ENCODE measurements around the gene MRPL53. TPM values are rescaled to one million over a fixed set of nuclear protein-coding genes. Genes with fewer than 3 reads are reported as not detected.
"Not testable (repeated sequence)": the region's sequence is repeated elsewhere in the genome, so short reads cannot be mapped to it uniquely, and the experiment has no call there.

Gene MRPL53
- total RNA-seq, 2 experiments from 2014 or later, result 105 to 111 TPM

GRCh38 chr2:74472945-74473258, 422 bp upstream of the MRPL53 start:
- peaks cover 29% of the 10 kb centered on the region for H3K36me3 Mint-ChIP-seq
- peak overlapping the region; percentile 97 for H3K27ac Mint-ChIP-seq
- no peak for DNase-seq
- no peaks in the 10 kb centered on the region for H3K9me3 Mint-ChIP-seq
- H3K27me3 Mint-ChIP-seq, result no peaks in the 10 kb centered on the region
- H3K4me3 Mint-ChIP-seq, result peak overlapping the region; percentile 98
- peaks cover 6% of the 10 kb centered on the region for H3K4me1 Mint-ChIP-seq

- Mint-ChIP-seq H3K9me3 (no peaks in the 10 kb centered on the region), H3K4me1 (peaks cover 9% of the 10 kb centered on the region), H3K27me3 (no peaks in the 10 kb centered on the region), H3K4me3 (peak overlapping the region; percentile 98), H3K36me3 (peaks cover 26% of the 10 kb centered on the region), H3K27ac (peak overlapping the region; percentile 97)
- DNase-seq, result no peak
Measured at GRCh38 chr2:74471332-74472065, 981 bp downstream of the MRPL53 start.

- not testable (repeated sequence) for DNase-seq
- H3K27ac Mint-ChIP-seq, result peak overlapping the region; percentile 55
Measured at GRCh38 chr2:74470742-74471141, 1.7 kb downstream of the MRPL53 start.

DNA sequence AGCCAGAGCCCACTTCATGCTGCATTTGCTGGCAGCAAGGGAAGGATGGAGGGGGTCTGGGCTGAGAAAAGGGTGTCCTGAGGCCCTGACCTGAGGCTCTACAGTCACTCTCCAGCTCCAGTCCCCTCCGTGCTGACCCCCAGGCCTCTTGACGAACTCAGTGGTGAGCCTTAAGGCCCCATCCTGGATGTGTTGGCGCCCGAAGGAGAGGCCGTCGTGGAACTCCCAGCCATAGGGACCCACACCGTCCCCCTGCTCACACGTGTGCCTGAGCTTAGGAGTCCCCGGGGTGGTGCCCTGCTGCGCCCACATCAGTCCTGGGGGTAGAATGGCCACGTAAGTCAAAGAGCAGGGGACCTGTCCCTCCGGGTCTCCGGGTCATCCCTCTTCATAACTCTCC, 8.1 kb downstream of the MRPL53 start:
- H3K27ac Mint-ChIP-seq, result peak overlapping the region; percentile 84
- no peaks in the 10 kb centered on the region for H3K27me3 Mint-ChIP-seq
- H3K9me3 Mint-ChIP-seq, result no peaks in the 10 kb centered on the region
- DNase-seq, result no peak
- peaks cover 4% of the 10 kb centered on the region for H3K36me3 Mint-ChIP-seq
- H3K4me3 Mint-ChIP-seq, result peak overlapping the region; percentile 98
- peaks cover 19% of the 10 kb centered on the region for H3K4me1 Mint-ChIP-seq

More at GRCh38 chr2:74470742-74471141, 1.7 kb downstream of the MRPL53 start:
- H3K9me3 Mint-ChIP-seq, H3K27me3 Mint-ChIP-seq, H3K4me1 Mint-ChIP-seq: not testable (repeated sequence)
- H3K4me3 Mint-ChIP-seq, result peak overlapping the region; percentile 44
- peaks cover 26% of the 10 kb centered on the region for H3K36me3 Mint-ChIP-seq

DNA sequence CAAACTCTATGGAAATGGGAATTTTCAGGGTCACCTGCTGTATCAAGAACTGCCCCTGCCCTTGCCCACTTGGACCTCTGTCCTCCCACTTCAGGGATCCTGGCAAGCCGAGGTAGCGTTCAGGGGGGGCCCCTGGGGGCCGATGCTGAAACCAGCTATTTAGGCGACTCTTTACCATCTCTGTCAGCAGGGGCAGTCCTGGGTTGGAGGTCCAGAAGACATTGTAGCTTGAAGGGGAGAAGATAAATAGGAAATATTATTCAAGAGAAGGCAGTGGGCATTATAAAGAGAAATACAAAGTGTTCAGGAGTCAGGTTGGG, 9.7 kb downstream of the MRPL53 start:
- Mint-ChIP-seq H3K27ac (no peak overlapping the region), H3K36me3 (peaks cover 4% of the 10 kb centered on the region), H3K27me3 (peaks cover 5% of the 10 kb centered on the region), H3K4me3 (no peak overlapping the region), H3K4me1 (peaks cover 30% of the 10 kb centered on the region), H3K9me3 (no peaks in the 10 kb centered on the region)
- no peak for DNase-seq

DNA sequence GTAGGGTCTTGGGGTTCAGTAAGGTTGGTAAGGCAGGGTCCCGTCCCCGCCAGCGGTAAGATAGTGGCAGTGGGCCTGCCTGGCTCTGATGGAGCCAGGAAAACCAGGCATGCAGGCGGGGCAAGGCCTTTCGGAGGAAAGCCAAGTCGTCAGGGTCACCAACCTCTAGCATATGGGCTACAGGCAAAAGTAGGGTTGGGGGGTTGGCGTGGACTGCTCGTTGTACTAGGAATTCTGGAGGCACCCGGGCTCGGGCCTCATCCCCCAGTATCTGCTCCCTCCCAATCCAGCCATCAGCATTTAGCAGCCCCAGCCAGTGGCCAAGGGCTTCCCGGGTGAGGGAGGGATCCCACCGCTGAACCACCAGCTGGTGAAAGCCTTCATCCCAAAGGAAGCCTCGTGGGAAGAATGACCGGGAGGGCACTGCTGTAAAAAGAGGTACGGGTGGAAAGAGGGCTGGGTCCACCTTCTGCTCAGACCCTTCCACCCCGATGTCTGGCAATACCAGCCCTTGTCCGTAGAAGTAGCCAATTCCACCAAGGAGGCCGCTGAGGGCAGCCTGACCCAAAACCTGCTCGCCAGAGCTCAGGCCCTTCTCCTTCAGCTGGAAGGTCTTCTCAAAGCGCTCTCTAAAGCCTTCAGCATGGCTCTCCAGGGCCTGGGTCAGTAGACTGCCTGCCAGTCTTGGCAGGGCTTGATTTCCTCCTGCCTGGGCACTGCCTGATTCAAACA, 10.3 kb downstream of the MRPL53 start:
- no peak overlapping the region for H3K4me3 Mint-ChIP-seq
- DNase-seq, result no peak
- peaks cover 30% of the 10 kb centered on the region for H3K4me1 Mint-ChIP-seq
- no peak overlapping the region for H3K27ac Mint-ChIP-seq
- H3K27me3 Mint-ChIP-seq, result peaks cover 5% of the 10 kb centered on the region
- H3K9me3 Mint-ChIP-seq, result no peaks in the 10 kb centered on the region
- H3K36me3 Mint-ChIP-seq, result peaks cover 6% of the 10 kb centered on the region

- H3K4me1 Mint-ChIP-seq, result peaks cover 35% of the 10 kb centered on the region
- peaks cover 8% of the 10 kb centered on the region for H3K36me3 Mint-ChIP-seq
- no peak overlapping the region for H3K4me3 Mint-ChIP-seq
- peaks cover 5% of the 10 kb centered on the region for H3K27me3 Mint-ChIP-seq
- H3K9me3 Mint-ChIP-seq, result no peaks in the 10 kb centered on the region
- H3K27ac Mint-ChIP-seq, result no peak overlapping the region
- no peak for DNase-seq
Measured at GRCh38 chr2:74461187-74462053, 11.1 kb downstream of the MRPL53 start.

- peaks cover 14% of the 10 kb centered on the region for H3K36me3 Mint-ChIP-seq
- not testable (repeated sequence) for H3K27me3 Mint-ChIP-seq, H3K9me3 Mint-ChIP-seq, DNase-seq
- H3K4me3 Mint-ChIP-seq, result peak overlapping the region; percentile 98
- peaks cover 47% of the 10 kb centered on the region for H3K4me1 Mint-ChIP-seq
- peak overlapping the region; percentile 34 for H3K27ac Mint-ChIP-seq
Measured at GRCh38 chr2:74460187-74460586, 12.3 kb downstream of the MRPL53 start.

- peaks cover 48% of the 10 kb centered on the region for H3K4me1 Mint-ChIP-seq
Measured at GRCh38 chr2:74459503-74460118, 12.9 kb downstream of the MRPL53 start.

DNA sequence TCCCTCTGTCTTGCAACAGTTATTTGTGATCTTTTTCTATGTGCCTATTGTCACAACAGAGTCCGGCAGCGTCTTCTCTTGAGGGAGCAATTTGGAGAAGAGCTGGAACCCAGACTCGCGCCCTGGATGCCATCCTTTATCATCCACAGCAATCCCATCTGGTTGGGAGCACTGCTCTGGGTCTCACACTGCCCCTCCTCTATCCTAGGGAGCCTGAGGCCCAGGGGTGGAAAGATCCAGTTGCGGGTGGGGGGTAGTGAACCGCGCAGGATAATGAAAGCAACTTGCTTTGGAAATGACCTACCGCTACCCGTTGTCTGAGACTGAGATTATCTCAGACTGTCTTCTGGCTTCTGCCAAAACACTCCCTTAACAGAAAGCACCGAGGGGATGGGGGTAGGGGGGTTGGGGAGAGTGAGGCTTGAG, 13.5 kb downstream of the MRPL53 start:
- Mint-ChIP-seq H3K27me3 (peaks cover 5% of the 10 kb centered on the region), H3K27ac (peak overlapping the region; percentile 99), H3K36me3 (peaks cover 15% of the 10 kb centered on the region), H3K4me3 (peak overlapping the region; percentile 98), H3K9me3 (no peaks in the 10 kb centered on the region), H3K4me1 (peaks cover 49% of the 10 kb centered on the region)
- no peak for DNase-seq

More at GRCh38 chr2:74459503-74460118, 12.9 kb downstream of the MRPL53 start:
- H3K27me3 Mint-ChIP-seq, H3K27ac Mint-ChIP-seq, H3K9me3 Mint-ChIP-seq, DNase-seq: not testable (repeated sequence)
- Mint-ChIP-seq H3K4me3 (peak overlapping the region; percentile 98), H3K36me3 (peaks cover 17% of the 10 kb centered on the region)

GRCh38 chr2:74458132-74458937, 14.1 kb downstream of the MRPL53 start, which contains the start of gene WBP1:
Gene WBP1, plus strand, starts transcription at chr2:74458438. Its CDS starts 165 bp downstream, at chr2:74458603.
- peak; percentile 99 for DNase-seq
- Mint-ChIP-seq H3K4me1 (peaks cover 46% of the 10 kb centered on the region), H3K4me3 (peak within 1 kb of the TSS; percentile 98), H3K27ac (peak within 1 kb of the TSS; percentile 99), H3K27me3 (peaks cover 5% of the 10 kb centered on the region), H3K9me3 (no peaks in the 10 kb centered on the region), H3K36me3 (peaks cover 13% of the 10 kb centered on the region)

GRCh38 chr2:74457549-74458131, 14.8 kb downstream of the MRPL53 start:
- Mint-ChIP-seq H3K27me3 (peaks cover 5% of the 10 kb centered on the region), H3K9me3 (no peaks in the 10 kb centered on the region), H3K36me3 (peaks cover 13% of the 10 kb centered on the region), H3K4me1 (peaks cover 43% of the 10 kb centered on the region), H3K27ac (peak overlapping the region; percentile 99), H3K4me3 (peak overlapping the region; percentile 98)
- peak; percentile 89 for DNase-seq

GRCh38 chr2:74457129-74457548, 15.3 kb downstream of the MRPL53 start:
- H3K27ac Mint-ChIP-seq, result peak overlapping the region; percentile 99
- peaks cover 13% of the 10 kb centered on the region for H3K36me3 Mint-ChIP-seq
- peaks cover 47% of the 10 kb centered on the region for H3K4me1 Mint-ChIP-seq
- peaks cover 5% of the 10 kb centered on the region for H3K27me3 Mint-ChIP-seq
- no peaks in the 10 kb centered on the region for H3K9me3 Mint-ChIP-seq
- no peak for DNase-seq
- peak overlapping the region; percentile 98 for H3K4me3 Mint-ChIP-seq

All from activated naive CD8-positive, alpha-beta T cell treated with anti-CD3 and anti-CD28 coated beads for 36 hours (primary cell).